Keratinocyte (primary cell): ENCODE results near the gene FOXR1. TPM values are rescaled to one million over a fixed set of nuclear protein-coding genes. Genes with fewer than 3 reads are reported as not detected.

ENCODE experiments used
- DNase-seq: peaks from one replicate; pipeline ENCODE4 v3.0.0-alpha.2; 2011; ENCODE audit warnings: low read depth, missing footprints, low spot score
- FAIRE-seq: peaks from 2 replicates; lab custom pipeline; 2011; peaks lifted over from hg19 to GRCh38; lab: Jason Lieb, UNC
- H2AFZ ChIP-seq: 2 replicates; pipeline ENCODE4 v1.6.0; 2012; ENCODE audit warnings: low read length, control low read depth, inconsistent platforms; ENCODE audit not compliant: control insufficient read depth
- H3K27ac ChIP-seq: 2 replicates; pipeline ENCODE4 v1.5.1; 2011; ENCODE audit warnings: low read length; ENCODE audit not compliant: control insufficient read depth, insufficient read depth
- H3K27me3 ChIP-seq: 3 replicates; pipeline ENCODE4 v1.6.0; 2011; ENCODE audit warnings: low read length; ENCODE audit not compliant: control insufficient read depth, insufficient read depth; ENCODE audit errors: extremely low read depth
- H3K36me3 ChIP-seq, 2 experiments: 2 replicates in 1 of 2; 3 replicates in 1 of 2; pipeline ENCODE4 v1.5.1; 2011; ENCODE audit warnings: low read length in 2 of 2, mild to moderate bottlenecking in 1 of 2; ENCODE audit not compliant: control insufficient read depth in 2 of 2, insufficient read depth in 2 of 2; ENCODE audit errors: extremely low read depth in 1 of 2
- H3K4me1 ChIP-seq: 3 replicates; pipeline ENCODE4 v1.5.1; 2011; ENCODE audit warnings: low read length; ENCODE audit not compliant: control insufficient read depth, insufficient read depth; ENCODE audit errors: extremely low read depth
- H3K4me2 ChIP-seq: 3 replicates; pipeline ENCODE4 v1.6.0; 2011; ENCODE audit warnings: low read depth, low read length; ENCODE audit not compliant: control insufficient read depth, insufficient read depth; ENCODE audit errors: extremely low read depth
- H3K4me3 ChIP-seq, 3 experiments: fragments of 200-600 bp in 1 of 3; sonication (generic) in 1 of 3; 2 replicates in 2 of 3; 3 replicates in 1 of 3; pipeline ENCODE4 v1.5.1; 2011 to 2016; ENCODE audit warnings: low read length in 3 of 3, mild to moderate bottlenecking in 3 of 3, control low read depth in 2 of 3, inconsistent platforms in 1 of 3, low read depth in 1 of 3, mixed read lengths in 1 of 3, mixed run types in 1 of 3, moderate library complexity in 1 of 3; ENCODE audit not compliant: control insufficient read depth in 2 of 3, insufficient read depth in 2 of 3; ENCODE audit errors: extremely low read depth in 1 of 3
- H3K79me2 ChIP-seq: 2 replicates; pipeline ENCODE4 v1.6.0; 2012; ENCODE audit warnings: low read length; ENCODE audit not compliant: control insufficient read depth, insufficient read depth
- H3K9ac ChIP-seq: 3 replicates; pipeline ENCODE4 v1.6.0; 2011; ENCODE audit warnings: low read length; ENCODE audit not compliant: control insufficient read depth, insufficient read depth; ENCODE audit errors: extremely low read depth
- H3K9me1 ChIP-seq: 3 replicates; pipeline ENCODE4 v1.6.0; 2011; ENCODE audit warnings: low read length; ENCODE audit not compliant: control insufficient read depth, insufficient read depth; ENCODE audit errors: extremely low read depth
- H3K9me3 ChIP-seq: 2 replicates; pipeline ENCODE4 v1.5.1; 2012; ENCODE audit warnings: low read depth, low read length; ENCODE audit not compliant: control insufficient read depth
- H4K20me1 ChIP-seq: 3 replicates; pipeline ENCODE4 v1.6.0; 2011; ENCODE audit warnings: low read length; ENCODE audit not compliant: control insufficient read depth, insufficient read depth; ENCODE audit errors: extremely low read depth
- EZH2 ChIP-seq: IDR thresholded peaks from one replicate; pipeline ENCODE4 v1.6.1; 2012; ENCODE audit warnings: inconsistent platforms, mild to moderate bottlenecking, low read length, moderate library complexity
- dilution Hi-C: fragments of 300-500 bp; cut with MboI; formaldehyde crosslinking; loops from one replicate; pipeline ENCODE4 v1.7.0; 2020; ENCODE audit warnings: low sequenced_read_pairs; ENCODE audit not compliant: extremely low pct_ligation_motif_present
- polyA plus RNA-seq, 5 experiments: library from polyadenylated mRNA; depleted of rRNA in 3 of 5; stranded (reverse) in 3 of 5; stranded (forward) in 1 of 5; unstranded in 1 of 5; fragments of >200 nt; gene quantifications; 1 replicate in 1 of 5; 2 replicates in 3 of 5; 3 replicates in 1 of 5; pipeline versions ENCODE4 v1.2.1 to v1.2.3, GENCODE V29; 2011 to 2012; ENCODE audit warnings: missing spikeins in 2 of 5, low read depth in 1 of 5, low replicate concordance in 1 of 5
- TF ChIP-seq, protein P1 (sequence below), 3 experiments: IDR thresholded peaks in 1 of 3; conservative IDR thresholded peaks in 1 of 3; optimal IDR thresholded peaks in 1 of 3; 2 replicates in 2 of 3; 3 replicates in 1 of 3; pipeline versions ENCODE3 to v1.5.1; 2011; ENCODE audit warnings: low read length in 3 of 3, mild to moderate bottlenecking in 3 of 3, moderate library complexity in 2 of 3, control low read depth in 1 of 3, inconsistent platforms in 1 of 3; ENCODE audit not compliant: insufficient read depth in 2 of 3; ENCODE audit errors: extremely low read depth in 1 of 3

Gene FOXR1
- polyA plus RNA-seq, 1 donor (not counting 4 experiments of a cell fraction or from before 2014, with no cell fraction given): not detected

DNA sequence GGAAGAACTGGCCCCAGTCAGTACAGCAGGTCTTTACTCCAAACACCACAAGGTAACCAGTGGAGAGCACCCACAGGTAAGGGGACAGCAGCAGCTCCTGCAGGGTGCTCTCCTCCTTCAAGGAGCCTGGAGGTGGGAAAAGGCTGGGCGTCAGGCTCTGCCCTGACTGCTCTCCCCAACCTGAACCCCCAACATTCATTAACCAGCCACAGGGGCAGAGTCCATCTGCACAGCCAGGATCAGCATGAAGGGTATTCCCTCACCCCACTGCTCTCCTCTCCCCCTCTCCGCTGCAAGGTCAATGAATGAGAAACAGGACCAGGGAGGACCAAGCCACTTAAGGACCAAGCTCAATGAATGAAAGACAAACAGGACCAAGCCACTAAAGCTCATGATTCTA lies 55.4 kb downstream of the FOXR1 start:
- Histone ChIP-seq H4K20me1 (no peaks in the 10 kb centered on the region), H3K9me1 (no peaks in the 10 kb centered on the region), H3K9ac (no peak overlapping the region), H3K27ac (no peak overlapping the region), H2AFZ (no peak overlapping the region), H3K4me3 (no peak overlapping the region), H3K79me2 (peaks cover 9% of the 10 kb centered on the region), H3K27me3 (no peaks in the 10 kb centered on the region), H3K4me2 (no peak overlapping the region), H3K4me1 (peaks cover 14% of the 10 kb centered on the region), H3K36me3 (peaks cover 24 to 40% of the 10 kb centered on the region in 2 experiments), H3K9me3 (no peaks in the 10 kb centered on the region)
- dilution Hi-C loops: no loop called here
- no peak for TF ChIP-seq EZH2
- TF ChIP-seq, protein P1, sequence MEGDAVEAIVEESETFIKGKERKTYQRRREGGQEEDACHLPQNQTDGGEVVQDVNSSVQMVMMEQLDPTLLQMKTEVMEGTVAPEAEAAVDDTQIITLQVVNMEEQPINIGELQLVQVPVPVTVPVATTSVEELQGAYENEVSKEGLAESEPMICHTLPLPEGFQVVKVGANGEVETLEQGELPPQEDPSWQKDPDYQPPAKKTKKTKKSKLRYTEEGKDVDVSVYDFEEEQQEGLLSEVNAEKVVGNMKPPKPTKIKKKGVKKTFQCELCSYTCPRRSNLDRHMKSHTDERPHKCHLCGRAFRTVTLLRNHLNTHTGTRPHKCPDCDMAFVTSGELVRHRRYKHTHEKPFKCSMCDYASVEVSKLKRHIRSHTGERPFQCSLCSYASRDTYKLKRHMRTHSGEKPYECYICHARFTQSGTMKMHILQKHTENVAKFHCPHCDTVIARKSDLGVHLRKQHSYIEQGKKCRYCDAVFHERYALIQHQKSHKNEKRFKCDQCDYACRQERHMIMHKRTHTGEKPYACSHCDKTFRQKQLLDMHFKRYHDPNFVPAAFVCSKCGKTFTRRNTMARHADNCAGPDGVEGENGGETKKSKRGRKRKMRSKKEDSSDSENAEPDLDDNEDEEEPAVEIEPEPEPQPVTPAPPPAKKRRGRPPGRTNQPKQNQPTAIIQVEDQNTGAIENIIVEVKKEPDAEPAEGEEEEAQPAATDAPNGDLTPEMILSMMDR (optimal IDR thresholded peaks at IDR 0.05 in 1 of 3, IDR thresholded peaks at IDR 0.05 in 1 of 3, conservative IDR thresholded peaks at IDR 0.05 in 1 of 3; ENCODE audit: extremely low read depth in 1 of 3, insufficient read depth in 2 of 3, low read length in 3 of 3): no peak
- DNase-seq (no peak), FAIRE-seq (no peak)

DNA sequence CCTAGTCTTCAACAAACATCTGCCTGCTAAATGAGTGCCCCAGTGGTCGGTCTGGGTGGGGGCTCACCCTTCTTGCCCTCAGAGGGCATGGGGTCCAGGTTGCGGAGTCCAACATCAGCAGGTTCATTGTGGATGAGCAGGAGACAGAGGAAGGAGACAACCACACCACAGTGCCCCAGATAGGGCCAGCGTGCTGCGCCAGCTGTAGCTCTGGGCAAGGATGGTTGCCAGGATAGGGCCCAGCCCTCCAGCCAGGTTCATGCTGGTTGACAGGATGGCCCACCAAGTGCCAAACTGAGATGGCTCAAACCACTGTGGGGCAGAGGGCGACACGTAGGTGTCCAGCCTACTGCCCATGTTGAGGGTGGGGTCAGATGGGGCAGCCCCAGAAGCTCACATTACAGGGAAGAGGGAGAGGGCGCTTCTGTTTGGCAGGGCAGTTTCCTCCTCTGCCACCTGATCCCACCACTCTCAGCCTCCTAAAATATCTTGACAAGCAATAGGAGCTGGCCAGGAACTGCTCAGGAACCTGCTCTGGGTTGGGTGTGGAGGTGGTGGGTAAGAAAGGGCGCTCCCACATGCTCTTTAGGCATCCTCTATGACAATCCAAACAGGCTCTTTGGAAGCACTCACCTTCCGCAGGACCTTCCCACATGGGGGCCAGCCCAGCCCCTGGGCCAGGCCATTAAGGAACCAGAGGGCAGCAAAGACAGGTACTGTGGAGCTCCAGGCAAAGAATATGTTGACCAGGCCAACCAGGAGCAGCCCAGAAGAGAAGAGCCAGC lies 56.2 kb downstream of the FOXR1 start:
- Histone ChIP-seq H3K27ac (no peak overlapping the region), H3K4me2 (no peak overlapping the region), H3K9me1 (no peaks in the 10 kb centered on the region), H3K9me3 (no peaks in the 10 kb centered on the region), H3K9ac (no peak overlapping the region), H3K36me3 (peaks cover 24 to 40% of the 10 kb centered on the region in 2 experiments), H3K4me1 (peaks cover 14% of the 10 kb centered on the region), H3K79me2 (peaks cover 9% of the 10 kb centered on the region), H4K20me1 (no peaks in the 10 kb centered on the region), H2AFZ (no peak overlapping the region), H3K27me3 (no peaks in the 10 kb centered on the region), H3K4me3 (no peak overlapping the region)
- TF ChIP-seq, protein P1 (optimal IDR thresholded peaks at IDR 0.05 in 1 of 3, IDR thresholded peaks at IDR 0.05 in 1 of 3, conservative IDR thresholded peaks at IDR 0.05 in 1 of 3; ENCODE audit: extremely low read depth in 1 of 3, insufficient read depth in 2 of 3, low read length in 3 of 3): no peak
- no peak for TF ChIP-seq EZH2
- dilution Hi-C loops: no loop called here
- FAIRE-seq: no peak
- no peak for DNase-seq
